HG03575 (cell line): ENCODE results near the gene DOCK10.
"Not testable (repeated sequence)": the region's sequence is repeated elsewhere in the genome, so short reads cannot be mapped to it uniquely, and the experiment has no call there.

Source experiments
- ATAC-seq: cut with Tn5 transposase; IDR thresholded peaks from one replicate; pipeline ENCODE4 v1.9.1; 2021; ENCODE audit not compliant: unreplicated experiment, insufficient number of reproducible peaks, low FRiP score; ENCODE audit errors: extremely low read depth

DOCK10 gene

GRCh38 chr2:225052703-225053102, 10.4 kb upstream of the DOCK10 start:
- no peak for ATAC-seq

GRCh38 chr2:225047502-225047901, 5.2 kb upstream of the DOCK10 start:
- ATAC-seq, result not testable (repeated sequence)

GRCh38 chr2:225042800-225043167, 516 bp upstream of the DOCK10 start:
- no peak for ATAC-seq

- peak; percentile 59 for ATAC-seq
Observed at GRCh38 chr2:225041207-225041850, 939 bp downstream of the DOCK10 start.

- ATAC-seq, result peak; percentile 0
Observed at GRCh38 chr2:225040856-225041206, 1.4 kb downstream of the DOCK10 start.

GRCh38 chr2:225040142-225040541, 2.1 kb downstream of the DOCK10 start:
- ATAC-seq, result no peak

- ATAC-seq, result no peak
Observed at GRCh38 chr2:225038231-225038523, 4.1 kb downstream of the DOCK10 start.

- ATAC-seq, result no peak
Observed at GRCh38 chr2:225037415-225038230, 4.6 kb downstream of the DOCK10 start.

- no peak for ATAC-seq
Observed at GRCh38 chr2:225036431-225036830, 5.8 kb downstream of the DOCK10 start.

- no peak for ATAC-seq
Observed at GRCh38 chr2:225033440-225034318, 8.6 kb downstream of the DOCK10 start.

- no peak for ATAC-seq
Observed at GRCh38 chr2:225032246-225032645, 10.0 kb downstream of the DOCK10 start.

GRCh38 chr2:225031599-225031998, 10.7 kb downstream of the DOCK10 start:
- ATAC-seq, result no peak

- ATAC-seq, result no peak
Observed at GRCh38 chr2:225030893-225031292, 11.4 kb downstream of the DOCK10 start.

- no peak for ATAC-seq
Observed at GRCh38 chr2:225030203-225030602, 12.1 kb downstream of the DOCK10 start.

- no peak for ATAC-seq
Observed at GRCh38 chr2:225028572-225028971, 13.7 kb downstream of the DOCK10 start.

GRCh38 chr2:225027061-225027762, 15.1 kb downstream of the DOCK10 start:
- no peak for ATAC-seq

GRCh38 chr2:225025917-225026571, 16.2 kb downstream of the DOCK10 start:
- ATAC-seq, result no peak

- no peak for ATAC-seq
Observed at GRCh38 chr2:225022188-225022587, 20.1 kb downstream of the DOCK10 start.
